SJSA1 (cell line): ENCODE measurements around the gene FAM53A. TPM values are rescaled to one million over a fixed set of nuclear protein-coding genes. Genes with fewer than 3 reads are reported as not detected.

Experiments used
- DNase-seq, 2 experiments: peaks; one replicate each; pipeline ENCODE4 v3.0.0-alpha.2; 2015 to 2020; ENCODE audit warnings: low spot score in 2 of 2, low read depth in 1 of 2
- H3K27ac ChIP-seq: fragments of 250-450 bp; sonication (Bioruptor Pico); 2 replicates; pipeline ENCODE4 v1.5.1; 2020; ENCODE audit warnings: mild to moderate bottlenecking, moderate library complexity
- H3K27me3 ChIP-seq: fragments of 250-450 bp; sonication (Bioruptor Pico); replicated peaks from 2 replicates; pipeline ENCODE4 v1.5.1; 2020; ENCODE audit warnings: mild to moderate bottlenecking, moderate library complexity
- H3K36me3 ChIP-seq: fragments of 250-450 bp; sonication (Bioruptor Pico); 2 replicates; pipeline ENCODE4 v1.5.1; 2020; ENCODE audit warnings: mild to moderate bottlenecking
- H3K4me1 ChIP-seq: fragments of 250-450 bp; sonication (Bioruptor Pico); replicated peaks from 2 replicates; pipeline ENCODE4 v1.6.1; 2021; ENCODE audit warnings: mild to moderate bottlenecking
- H3K4me3 ChIP-seq: fragments of 250-450 bp; sonication (Bioruptor Pico); 2 replicates; pipeline ENCODE4 v1.5.1; 2020; ENCODE audit warnings: mild to moderate bottlenecking
- H3K9me3 ChIP-seq: fragments of 250-450 bp; sonication (Bioruptor Pico); replicated peaks from 2 replicates; pipeline ENCODE4 v1.5.1; 2020; ENCODE audit warnings: mild to moderate bottlenecking
- total RNA-seq: library from RNA; depleted of rRNA; stranded (reverse); fragments of >200 nt; shearing (Covaris generic); gene quantifications from 2 replicates; pipeline ENCODE4 v1.2.3, GENCODE V29; 2014; rRNA removed

The FAM53A gene, protein sequence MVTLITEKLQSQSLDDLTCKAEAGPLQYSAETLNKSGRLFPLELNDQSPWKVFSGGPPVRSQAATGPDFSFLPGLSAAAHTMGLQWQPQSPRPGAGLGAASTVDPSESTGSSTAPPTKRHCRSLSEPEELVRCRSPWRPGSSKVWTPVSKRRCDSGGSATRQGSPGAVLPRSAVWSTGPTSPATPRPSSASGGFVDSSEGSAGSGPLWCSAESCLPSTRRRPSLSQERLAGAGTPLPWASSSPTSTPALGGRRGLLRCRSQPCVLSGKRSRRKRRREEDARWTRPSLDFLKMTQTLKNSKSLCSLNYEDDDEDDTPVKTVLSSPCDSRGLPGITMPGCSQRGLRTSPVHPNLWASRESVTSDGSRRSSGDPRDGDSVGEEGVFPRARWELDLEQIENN
- total RNA-seq, result 0.39 TPM in 1 of 2 replicates, not detected in the other

DNA sequence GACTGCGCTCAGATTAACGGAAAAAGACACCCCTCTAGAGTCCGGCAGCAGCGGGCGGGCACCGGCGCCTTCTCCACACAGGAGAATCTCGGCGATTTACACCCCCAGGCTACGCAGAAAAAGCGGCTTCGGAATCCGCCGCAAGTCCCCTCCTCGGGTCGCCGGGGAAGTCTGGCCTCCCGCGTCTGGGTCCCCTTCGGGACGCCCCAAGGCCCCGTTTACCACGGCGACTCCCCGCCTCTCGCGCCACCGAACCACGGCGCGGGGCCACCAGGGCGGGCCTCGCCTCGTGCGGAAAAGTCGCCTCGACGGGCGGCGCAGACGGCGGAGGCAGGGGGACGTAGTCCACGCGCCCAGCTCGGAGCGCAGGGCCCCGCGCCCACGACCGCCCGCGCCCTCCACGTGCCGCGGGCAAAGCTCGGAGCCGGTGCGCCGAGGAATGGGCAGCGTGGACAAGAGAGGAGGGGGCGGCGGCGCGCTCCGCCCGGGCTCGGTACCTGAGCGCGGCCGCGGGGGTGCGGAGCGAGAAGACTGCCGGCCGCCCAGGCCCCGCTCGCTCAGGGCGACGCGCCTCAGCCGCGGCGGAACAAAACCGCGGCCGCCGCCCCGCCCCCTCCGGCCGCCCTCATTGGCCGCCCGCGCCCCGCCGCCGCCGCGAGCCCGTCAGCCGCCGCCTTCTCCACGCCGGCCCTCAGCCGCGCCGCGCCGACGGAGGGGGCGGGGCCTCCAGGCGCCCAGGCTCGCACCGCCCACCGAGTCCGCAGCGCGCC lies at the start of gene FAM53A:
Gene FAM53A (minus strand): TSS at position 578 of the 770 bp plus-strand sequence. CDS start 15,572 bp downstream, outside the sequence.
- Histone ChIP-seq H3K36me3 (no peaks in the 10 kb centered on the region), H3K9me3 (no peaks in the 10 kb centered on the region), H3K27ac (no peak within 1 kb of the TSS), H3K4me3 (peak within 1 kb of the TSS; percentile 46), H3K27me3 (no peaks in the 10 kb centered on the region), H3K4me1 (peaks cover 14% of the 10 kb centered on the region)
- DNase-seq, result peak; percentile 36 to 76

DNA sequence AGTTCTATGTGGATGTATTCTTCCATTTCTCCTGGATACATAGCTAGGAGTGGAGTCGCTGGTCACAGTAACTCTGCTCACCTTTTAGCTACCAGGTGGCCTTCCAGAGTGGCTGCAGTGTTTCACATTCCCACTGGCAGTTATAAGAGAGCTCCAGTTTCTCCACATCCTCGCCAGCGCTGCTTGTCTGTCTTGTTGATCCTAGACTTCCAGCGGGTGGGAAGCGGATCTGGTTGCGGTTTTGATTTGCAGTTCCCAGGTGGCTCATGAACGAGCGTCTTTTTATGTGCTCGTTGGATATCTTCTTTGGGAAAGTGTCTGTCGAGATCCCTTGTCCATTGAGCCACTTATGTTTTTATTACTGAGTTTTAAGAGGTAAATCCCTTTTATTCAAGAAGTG lies 48.8 kb upstream of the FAM53A start:
- H3K4me3 ChIP-seq, result no peak overlapping the region
- no peaks in the 10 kb centered on the region for H3K9me3 ChIP-seq
- no peaks in the 10 kb centered on the region for H3K27me3 ChIP-seq
- H3K36me3 ChIP-seq, result peaks cover 88% of the 10 kb centered on the region
- H3K27ac ChIP-seq, result no peak overlapping the region
- peaks cover under 1% of the 10 kb centered on the region; the same call in 1 of the 2 replicates for H3K4me1 ChIP-seq
- no peak for DNase-seq

DNA sequence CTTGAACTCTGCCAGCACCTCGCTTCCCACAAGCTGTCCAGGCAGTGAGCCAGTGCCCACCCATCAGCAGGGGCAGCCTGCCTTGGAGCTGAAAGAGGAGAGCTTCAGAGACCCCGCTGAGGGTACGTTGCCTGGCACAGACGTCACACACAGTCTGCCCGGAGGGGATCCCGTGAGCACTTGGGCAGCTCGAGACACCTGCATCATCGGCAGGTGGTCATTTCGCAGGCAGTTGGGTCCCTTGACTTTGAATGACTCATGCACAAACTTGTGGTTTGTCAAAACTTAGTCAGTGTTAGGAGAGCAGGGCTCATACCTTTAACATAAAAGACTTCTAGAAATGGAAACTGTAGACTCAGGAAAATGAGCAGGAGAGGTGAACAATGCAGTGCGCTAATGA lies 47.1 kb upstream of the FAM53A start:
- H3K4me1 ChIP-seq, result peaks cover 14% of the 10 kb centered on the region
- H3K9me3 ChIP-seq, result no peaks in the 10 kb centered on the region
- H3K27me3 ChIP-seq, result no peaks in the 10 kb centered on the region
- H3K36me3 ChIP-seq, result peaks cover 88% of the 10 kb centered on the region
- H3K4me3 ChIP-seq, result no peak overlapping the region
- no peak overlapping the region for H3K27ac ChIP-seq
- no peak for DNase-seq

DNA sequence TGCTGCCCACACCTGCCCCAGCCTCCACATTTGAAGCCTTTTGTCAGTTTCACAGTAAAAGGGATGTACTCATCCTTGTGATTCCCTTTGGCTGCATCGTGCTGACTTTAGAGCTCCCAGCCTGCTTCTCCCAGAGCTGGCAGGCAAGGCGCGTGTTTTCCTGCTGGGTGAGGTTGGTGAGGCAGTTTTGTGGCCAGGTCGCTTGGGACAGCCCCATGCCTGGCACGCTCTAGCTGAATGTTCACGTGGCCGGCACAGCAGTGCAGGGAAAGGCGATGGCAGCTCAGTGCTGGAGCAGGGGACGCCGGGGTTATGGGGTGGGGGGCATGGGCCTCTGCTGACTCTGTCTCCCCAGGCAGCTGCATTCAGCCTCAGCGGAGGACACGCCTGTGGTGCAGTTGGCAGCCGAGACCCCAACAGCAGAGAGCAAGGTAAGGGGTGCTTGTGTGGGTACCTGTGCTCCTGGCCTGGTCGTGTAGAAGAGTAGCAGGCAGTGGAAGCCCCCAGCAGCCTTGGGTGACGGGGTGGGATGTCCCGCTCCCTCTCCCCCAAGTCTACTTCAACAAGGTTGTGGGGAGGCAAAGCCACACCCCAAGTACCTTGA lies 46.5 kb upstream of the FAM53A start:
- Histone ChIP-seq H3K4me1 (peaks cover 14% of the 10 kb centered on the region), H3K27ac (no peak overlapping the region), H3K36me3 (peaks cover 89% of the 10 kb centered on the region), H3K9me3 (no peaks in the 10 kb centered on the region), H3K27me3 (no peaks in the 10 kb centered on the region), H3K4me3 (no peak overlapping the region)
- no peak for DNase-seq

DNA sequence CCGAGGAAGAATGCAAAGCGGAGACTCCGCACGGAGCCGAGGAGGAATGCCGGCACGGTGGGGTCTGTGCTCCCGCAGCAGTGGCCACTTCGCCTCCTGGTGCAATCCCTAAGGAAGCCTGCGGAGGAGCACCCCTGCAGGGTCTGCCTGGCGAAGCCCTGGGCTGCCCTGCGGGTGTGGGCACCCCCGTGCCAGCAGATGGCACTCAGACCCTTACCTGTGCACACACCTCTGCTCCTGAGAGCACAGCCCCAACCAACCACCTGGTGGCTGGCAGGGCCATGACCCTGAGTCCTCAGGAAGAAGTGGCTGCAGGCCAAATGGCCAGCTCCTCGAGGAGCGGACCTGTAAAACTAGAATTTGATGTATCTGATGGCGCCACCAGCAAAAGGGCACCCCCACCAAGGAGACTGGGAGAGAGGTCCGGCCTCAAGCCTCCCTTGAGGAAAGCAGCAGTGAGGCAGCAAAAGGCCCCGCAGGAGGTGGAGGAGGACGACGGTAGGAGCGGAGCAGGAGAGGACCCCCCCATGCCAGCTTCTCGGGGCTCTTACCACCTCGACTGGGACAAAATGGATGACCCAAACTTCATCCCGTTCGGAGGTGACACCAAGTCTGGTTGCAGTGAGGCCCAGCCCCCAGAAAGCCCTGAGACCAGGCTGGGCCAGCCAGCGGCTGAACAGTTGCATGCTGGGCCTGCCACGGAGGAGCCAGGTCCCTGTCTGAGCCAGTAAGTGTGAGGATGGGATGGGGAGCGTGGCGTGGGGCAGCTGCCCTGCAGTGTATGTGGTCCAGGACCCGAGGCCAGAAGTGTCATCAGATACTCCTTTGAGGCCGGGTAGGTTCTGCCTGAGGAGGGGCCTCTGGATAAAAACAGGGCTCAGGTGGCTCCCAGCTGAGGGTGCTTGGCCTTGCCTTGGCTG lies 44.2 kb upstream of the FAM53A start:
- H3K4me3 ChIP-seq, result no peak overlapping the region
- H3K4me1 ChIP-seq, result peaks cover 14% of the 10 kb centered on the region
- DNase-seq, result no peak
- no peaks in the 10 kb centered on the region for H3K27me3 ChIP-seq
- no peak overlapping the region for H3K27ac ChIP-seq
- peaks cover 87% of the 10 kb centered on the region for H3K36me3 ChIP-seq
- H3K9me3 ChIP-seq, result no peaks in the 10 kb centered on the region

DNA sequence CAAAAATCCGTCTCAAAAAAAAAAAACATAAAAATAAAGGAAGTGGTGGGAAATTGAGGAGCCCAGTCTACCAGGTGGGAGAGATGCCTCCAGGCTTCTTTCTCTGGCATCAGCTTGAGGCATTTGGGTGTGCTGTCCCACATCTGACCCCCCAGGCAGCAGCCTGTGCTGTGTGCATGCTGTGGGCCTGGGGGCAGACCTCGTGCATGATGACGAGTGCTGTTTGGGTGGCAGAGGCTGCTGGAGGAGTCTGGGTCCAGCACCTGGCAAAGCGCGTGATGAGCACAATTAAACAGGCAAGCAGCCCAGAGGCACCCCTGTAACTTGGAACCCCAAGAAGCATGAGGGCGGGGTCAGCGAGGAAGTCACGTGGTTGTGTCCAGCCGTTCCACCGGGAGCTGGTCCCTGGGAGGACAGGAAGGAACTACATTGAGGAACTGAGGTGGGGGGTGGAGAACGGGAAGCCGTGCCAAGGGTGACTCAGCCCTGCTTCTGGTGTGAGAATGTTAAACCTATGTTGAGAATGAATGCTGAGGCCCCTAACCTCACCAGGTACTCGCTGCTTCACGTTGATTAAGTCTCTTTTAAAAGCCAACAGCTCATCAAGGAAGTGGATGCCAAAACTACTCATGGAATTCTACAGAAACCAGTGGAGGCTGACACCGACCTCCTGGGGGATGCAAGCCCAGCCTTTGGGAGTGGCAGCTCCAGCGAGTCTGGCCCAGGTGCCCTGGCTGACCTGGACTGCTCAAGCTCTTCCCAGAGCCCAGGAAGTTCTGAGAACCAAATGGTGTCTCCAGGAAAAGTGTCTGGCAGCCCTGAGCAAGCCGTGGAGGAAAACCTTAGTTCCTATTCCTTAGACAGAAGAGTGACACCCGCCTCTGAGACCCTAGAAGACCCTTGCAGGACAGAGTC lies 43.3 kb upstream of the FAM53A start:
- Histone ChIP-seq H3K4me1 (peaks cover 22% of the 10 kb centered on the region), H3K36me3 (peaks cover 83% of the 10 kb centered on the region), H3K4me3 (no peak overlapping the region), H3K27me3 (no peaks in the 10 kb centered on the region), H3K9me3 (no peaks in the 10 kb centered on the region), H3K27ac (no peak overlapping the region)
- DNase-seq, result peak; percentile 40 to 58

DNA sequence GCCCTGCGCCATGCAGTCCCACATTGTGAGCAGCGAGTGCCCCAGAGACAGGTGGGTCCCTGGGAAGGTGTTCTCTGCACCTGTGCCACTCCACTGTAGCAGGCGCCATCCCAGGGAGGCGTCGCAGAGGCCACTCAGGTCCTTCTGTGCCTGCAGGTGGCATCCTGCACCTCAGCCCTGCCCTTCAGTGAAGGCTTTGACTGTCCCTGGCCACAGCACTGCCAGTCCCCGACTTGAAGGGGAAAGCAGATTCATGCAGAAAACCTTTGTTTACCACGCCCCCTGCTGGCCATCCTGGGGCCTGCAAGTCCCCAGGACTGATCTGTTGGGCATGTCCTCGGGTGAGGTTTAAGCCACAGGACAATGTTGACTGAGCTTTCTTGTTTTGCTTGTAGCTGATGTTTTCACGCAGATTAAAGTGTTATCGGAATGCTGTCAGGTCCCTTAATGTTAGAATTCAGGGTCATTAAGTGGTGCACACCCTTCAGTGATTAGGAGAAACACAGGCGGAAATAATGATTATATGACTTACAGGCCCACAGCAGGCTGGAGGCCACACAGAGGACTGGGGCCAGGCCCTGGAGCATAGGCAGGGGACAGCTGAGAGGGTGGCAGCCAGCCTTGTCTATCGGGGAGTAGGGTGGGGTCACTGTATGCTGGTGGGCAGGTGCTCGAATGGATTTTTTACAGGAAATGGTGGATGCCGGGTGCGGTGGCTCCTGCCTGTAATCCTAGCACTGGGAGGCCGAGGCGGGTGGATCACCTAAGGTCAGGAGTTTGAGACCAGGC lies 42.2 kb upstream of the FAM53A start:
- no peak overlapping the region for H3K4me3 ChIP-seq
- H3K27ac ChIP-seq, result no peak overlapping the region
- H3K9me3 ChIP-seq, result no peaks in the 10 kb centered on the region
- peaks cover 22% of the 10 kb centered on the region for H3K4me1 ChIP-seq
- peaks cover 83% of the 10 kb centered on the region for H3K36me3 ChIP-seq
- no peaks in the 10 kb centered on the region for H3K27me3 ChIP-seq
- peak; percentile 54 to 76 for DNase-seq

DNA sequence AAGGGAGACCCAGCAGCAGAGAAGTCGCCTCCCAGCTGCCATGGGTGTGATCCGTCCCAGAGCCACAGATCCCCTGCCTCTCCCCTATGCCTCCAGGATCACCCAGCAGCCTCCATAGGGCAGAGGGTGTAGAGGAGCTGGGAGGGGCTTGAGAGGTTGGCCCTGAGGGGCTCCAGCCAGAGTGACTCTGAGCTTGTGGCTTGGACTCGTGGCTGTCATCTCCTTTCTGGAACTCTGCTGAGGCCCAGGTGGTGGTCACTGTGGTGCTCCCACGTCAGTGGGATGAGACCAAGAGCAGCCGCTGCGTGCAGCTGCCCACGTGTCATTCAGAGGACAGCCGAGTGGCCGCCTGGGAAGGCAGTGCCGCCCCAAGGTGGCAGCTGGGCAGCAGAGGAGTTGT lies 41.4 kb upstream of the FAM53A start:
- H3K4me1 ChIP-seq, result peaks cover 22% of the 10 kb centered on the region
- no peaks in the 10 kb centered on the region for H3K27me3 ChIP-seq
- no peaks in the 10 kb centered on the region for H3K9me3 ChIP-seq
- DNase-seq, result no peak
- peaks cover 77% of the 10 kb centered on the region for H3K36me3 ChIP-seq
- no peak overlapping the region for H3K27ac ChIP-seq
- no peak overlapping the region for H3K4me3 ChIP-seq

DNA sequence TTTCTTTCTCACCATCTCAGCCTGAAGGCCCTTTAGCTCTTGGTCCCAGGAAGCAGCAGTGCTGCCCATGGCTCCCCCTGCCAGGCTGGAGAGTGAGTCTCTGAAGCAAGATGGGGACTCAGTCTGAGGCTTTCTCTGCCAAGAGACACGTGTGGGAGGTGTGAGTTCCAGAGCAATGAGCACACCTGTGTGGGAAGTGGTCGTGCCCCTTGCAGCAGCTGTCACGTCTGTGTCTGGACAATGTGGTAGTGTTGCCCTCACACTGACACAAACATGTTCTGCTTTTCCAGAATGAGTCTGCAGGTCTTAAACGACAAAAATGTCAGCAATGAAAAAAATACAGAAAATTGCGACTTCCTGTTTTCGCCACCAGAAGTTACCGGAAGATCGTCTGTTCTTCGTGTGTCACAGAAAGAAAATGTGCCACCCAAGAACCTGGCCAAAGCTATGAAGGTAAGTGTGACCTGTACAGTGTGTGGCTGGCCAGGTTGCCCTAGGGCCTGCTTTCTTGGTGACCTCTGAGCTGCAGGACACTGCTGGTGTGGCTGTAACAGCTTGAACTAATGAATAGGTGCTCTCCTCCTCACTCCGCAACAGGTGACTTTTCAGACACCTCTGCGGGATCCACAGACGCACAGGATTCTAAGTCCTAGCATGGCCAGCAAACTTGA lies 39.2 kb upstream of the FAM53A start:
- Histone ChIP-seq H3K4me3 (no peak overlapping the region), H3K4me1 (peaks cover 32% of the 10 kb centered on the region), H3K9me3 (no peaks in the 10 kb centered on the region), H3K27ac (no peak overlapping the region), H3K36me3 (peaks cover 56% of the 10 kb centered on the region), H3K27me3 (no peaks in the 10 kb centered on the region)
- no peak for DNase-seq

DNA sequence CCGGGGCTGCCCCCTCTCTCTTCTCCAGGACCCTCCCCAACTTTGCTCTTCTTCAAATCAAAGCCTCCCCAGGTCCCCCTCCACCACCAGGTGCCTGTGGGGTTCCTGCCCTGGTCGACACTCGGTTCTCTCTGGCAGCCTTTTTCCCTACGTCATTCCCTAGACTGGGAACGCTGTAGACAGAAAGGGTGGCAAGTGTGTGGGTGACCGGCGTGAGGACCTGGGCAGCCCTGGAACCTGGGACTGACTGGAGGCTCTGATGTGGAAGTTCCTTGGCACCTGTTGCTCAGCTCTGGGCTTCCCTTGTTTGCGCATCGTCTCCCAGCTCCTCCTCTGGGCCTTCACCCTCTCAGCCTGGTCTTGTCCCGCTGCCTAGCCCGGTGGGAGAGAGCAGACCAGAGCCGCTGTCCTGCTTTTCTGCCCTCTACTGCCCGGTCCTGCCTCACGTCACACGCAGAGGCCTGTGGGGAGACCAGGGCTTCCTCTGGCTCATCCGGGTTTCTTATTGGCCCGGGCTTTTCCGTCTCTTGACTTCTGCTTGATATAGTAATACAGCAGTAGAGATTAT lies 38.5 kb upstream of the FAM53A start:
- Histone ChIP-seq H3K4me3 (peak overlapping the region; percentile 68), H3K4me1 (peaks cover 29% of the 10 kb centered on the region), H3K36me3 (peaks cover 50% of the 10 kb centered on the region), H3K27me3 (no peaks in the 10 kb centered on the region), H3K27ac (no peak overlapping the region), H3K9me3 (no peaks in the 10 kb centered on the region)
- no peak for DNase-seq
